ENCODE results near the gene SLC49A4.

The SLC49A4 gene

DNA sequence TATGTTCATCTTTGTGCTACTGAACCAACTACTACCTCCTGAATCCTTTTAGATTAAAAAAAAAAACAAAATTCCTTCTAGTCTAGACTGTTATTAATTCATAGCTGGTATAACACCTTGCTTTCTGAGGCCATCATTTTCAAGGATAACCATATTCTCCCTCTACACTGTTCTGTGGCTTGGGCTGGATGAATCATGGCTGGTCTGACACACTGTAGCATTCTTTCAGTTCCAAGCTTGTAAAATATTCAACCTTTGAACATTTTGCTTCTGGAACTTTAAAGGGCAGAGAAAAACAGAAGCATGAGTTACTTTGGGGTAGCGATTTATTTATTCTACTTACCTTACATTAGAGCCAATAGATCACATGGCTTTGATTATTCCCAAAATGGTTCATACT, 8.8 kb upstream of the SLC49A4 start:
- DNase-seq (ENCODE audit: low spot score) = no peak

DNA sequence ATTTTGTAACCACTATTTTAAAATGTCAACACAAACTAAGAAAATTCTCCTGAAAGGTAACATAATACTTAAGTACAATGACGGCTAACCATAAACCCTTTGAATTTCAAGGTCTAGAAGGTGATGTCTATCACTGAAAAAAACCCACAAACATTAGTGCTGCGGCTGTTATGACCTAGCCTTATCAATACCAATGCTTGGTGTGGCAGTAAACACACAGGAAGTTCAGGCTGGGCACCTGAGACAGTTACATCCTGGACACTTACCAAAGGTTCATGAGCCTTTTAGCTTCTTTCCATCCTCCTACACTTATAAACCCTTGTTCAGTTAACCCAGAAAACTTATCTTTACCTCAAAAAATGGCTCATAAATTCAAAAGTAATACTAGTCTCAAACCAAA, 7.0 kb upstream of the SLC49A4 start:
- DNase-seq (ENCODE audit: low spot score) = no peak

DNA sequence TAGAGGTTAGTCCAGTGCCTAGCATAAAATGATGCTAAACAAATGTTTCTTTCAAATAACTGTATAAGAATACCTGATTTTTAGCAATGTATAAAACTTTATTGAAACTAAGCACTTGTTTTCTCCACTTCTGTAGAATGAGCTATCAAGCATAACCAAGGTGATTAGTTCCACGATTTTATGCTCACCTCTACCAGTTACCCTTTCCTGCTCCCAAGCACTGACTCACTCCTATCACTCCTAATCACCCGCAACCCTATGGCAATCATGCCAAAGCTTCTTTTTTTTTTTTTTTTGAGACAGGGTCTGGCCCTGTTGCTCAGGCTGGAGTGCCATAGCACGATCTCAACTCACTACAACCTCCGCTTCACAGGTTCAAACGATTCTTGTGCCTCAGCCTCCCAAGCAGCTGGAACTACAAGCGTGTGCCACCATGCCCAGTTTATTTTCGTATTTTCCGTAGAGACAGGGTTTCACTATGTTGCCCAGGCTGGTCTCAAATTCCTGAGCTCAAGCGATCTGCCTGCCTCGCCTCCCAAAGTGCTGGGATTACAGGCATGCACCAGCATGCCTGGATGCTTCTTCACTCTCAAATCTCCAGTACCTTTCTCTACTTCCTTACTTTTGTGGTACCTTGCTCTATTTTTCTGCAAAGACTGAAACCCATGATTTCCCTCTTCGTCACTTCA, 5.1 kb upstream of the SLC49A4 start:
- no peak for DNase-seq (ENCODE audit: low spot score)

DNA sequence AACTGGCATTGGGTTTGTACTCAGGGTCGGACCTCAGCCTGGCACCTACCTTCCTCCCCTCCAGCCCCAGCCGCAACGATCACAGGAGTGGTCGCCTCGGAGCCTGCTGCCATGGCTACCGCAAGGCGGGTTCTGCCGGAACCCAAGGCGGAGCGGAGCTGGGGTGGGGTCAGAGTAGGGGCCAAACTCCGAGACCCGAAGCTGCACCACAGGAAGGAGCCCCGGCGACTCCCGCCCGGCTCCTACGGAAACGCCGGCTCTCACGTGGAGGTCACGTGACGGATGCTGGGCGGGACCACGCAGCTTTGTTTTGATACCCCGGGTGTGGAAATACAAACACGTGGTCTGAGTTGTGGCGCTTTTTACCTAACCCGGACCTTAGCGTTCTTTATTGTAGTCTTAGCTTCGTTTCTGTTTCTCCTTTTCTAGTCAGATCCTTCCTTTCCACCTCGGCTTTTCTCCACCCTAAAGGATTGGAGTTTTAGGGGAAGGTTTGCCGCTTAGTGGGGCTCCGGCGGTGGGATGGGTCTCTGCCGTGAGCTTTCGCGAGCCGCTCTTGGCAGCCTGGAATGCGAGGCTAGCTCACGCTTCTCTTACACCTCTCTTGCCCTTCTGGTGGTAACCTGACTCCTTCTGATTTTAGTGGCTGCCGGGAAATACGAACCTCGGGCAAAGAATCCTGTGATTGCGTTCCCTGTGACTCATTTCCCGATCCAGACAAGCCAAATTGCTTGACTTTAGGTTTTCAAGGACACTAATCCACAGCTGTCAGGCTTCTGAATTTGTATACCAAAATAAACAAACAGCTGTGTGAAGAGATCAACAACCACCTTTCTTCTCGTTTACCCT, 1.1 kb upstream of the SLC49A4 start, which contains the start of gene HSPBAP1:
TSS of gene HSPBAP1 (minus strand) at position 264 of the 849 bp plus-strand sequence. CDS start at position 113, 151 bp downstream.
- DNase-seq (ENCODE audit: low spot score) = peak; percentile 93

DNA sequence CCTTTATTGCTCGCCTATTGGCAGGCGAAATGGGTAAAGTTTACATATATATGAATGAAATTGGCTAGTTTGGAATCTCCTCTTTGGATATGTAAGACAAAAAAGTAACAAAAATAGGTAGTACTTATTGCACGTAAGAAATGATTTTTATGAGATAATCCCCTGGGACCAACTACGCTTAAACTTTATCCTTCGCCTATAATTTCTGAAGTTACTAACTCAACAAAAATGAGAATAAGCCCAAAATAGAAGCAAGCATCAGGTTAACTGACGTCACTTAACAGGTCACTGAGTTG, 438 bp upstream of the SLC49A4 start:
- no peak for DNase-seq (ENCODE audit: low spot score)

DNA sequence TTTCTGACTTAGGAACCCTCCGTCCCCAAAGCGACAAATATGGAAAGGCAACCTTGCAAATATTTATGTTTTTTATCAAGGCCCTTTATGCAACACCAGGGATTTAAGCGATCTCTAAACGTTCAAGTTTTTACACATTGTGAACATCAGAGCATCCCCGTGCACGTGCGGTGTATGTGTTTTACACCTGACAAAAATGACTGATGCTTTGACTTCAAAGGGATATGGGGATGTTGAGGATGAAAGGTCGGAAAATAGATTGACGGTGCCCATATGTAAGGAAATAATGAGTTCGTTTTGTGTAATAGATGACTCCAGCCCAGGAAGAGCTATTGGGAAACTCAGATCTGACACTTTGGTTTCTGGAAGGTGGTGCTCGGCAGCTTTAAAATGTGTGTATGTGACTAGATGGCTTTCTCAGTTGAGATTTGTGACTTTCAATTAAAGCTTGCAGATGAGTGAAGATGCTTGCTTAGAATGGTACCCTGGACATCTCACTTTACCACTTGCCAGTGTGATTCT, 866 bp downstream of the SLC49A4 start:
- no peak for DNase-seq (ENCODE audit: low spot score)

DNA sequence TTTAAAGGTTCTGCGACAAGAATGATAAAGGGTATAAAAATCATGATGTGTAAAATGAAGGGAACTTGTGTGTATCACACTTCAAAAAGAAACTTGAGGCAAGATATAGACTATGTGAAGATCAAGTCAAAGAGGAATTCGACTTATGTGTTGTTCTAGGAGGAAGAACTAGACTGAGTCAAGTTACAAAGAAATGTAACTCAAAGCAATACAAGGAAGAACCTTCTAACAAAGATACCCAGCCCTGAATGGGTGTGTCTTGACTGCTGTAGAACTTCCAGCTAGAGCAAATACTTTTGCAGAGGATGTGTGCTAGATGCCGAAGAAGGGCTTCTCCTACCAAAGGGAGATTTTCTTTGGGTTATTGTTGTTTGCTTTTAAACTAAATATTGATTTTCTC, 2.4 kb downstream of the SLC49A4 start:
- DNase-seq (ENCODE audit: low spot score) = no peak

DNA sequence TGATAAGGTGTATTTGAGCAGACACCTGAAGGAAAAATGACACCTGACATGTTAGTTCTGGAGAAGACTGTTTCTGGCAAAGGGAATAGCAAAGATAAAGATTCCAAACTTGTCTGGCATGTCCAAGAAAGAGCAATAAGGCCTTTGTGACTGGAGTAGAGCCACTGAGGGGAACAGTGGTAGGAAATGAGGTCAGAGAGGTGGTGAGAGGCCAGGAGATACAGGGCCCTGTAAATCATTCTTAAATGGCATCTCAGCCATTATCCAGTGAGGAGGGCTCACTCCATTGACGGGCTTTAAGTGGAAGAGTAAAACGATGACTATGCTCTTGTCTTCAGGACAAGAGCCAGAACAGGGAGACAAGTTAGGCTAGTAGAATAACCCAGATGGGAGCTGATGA, 4.5 kb downstream of the SLC49A4 start:
- no peak for DNase-seq (ENCODE audit: low spot score)

DNA sequence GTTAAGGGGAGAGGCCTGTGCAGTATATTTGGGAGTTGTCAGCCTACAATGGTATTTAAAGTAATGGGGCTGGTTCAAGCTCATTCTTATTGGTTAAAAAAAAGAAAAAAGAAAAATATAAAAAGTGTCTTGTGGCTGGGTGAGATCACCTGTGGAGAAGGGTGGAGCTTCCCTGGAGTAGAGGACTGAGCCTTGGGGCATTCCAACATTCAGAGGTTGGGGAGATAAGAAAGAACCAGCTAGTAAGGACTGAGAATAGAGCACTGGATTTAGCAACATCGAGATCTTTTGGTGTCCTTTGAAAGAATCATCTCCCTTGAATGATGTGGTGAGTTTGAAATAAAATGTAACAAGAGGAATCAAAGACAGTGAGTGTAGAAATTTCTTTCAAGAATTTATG, 5.2 kb downstream of the SLC49A4 start:
- DNase-seq (ENCODE audit: low spot score) = no peak

DNA sequence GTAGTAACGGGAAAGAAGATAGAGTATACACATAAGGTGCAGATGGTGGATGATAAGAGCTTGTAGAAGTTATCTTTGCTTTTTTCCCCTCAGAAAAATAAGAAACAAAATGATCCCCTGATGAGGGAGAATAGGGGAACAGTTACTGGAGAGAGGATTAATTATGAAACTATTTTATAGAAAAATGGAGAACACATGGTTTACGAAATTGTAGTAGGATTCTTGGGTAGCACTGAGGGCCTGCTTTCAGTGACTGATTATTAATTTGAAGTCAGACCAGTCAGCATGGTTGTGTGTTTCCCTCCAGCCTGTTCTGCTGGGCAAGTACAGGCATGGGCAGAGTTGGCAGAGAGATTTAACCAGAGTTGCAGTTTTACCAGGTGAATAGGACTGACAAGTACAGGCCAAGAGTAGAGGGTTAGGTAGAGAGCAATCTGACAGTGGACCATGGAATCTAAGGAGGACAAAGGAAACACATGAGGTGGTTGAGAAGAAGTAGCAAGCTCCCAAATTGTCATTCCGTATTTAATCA, 5.9 kb downstream of the SLC49A4 start:
- DNase-seq (ENCODE audit: low spot score) = no peak

DNA sequence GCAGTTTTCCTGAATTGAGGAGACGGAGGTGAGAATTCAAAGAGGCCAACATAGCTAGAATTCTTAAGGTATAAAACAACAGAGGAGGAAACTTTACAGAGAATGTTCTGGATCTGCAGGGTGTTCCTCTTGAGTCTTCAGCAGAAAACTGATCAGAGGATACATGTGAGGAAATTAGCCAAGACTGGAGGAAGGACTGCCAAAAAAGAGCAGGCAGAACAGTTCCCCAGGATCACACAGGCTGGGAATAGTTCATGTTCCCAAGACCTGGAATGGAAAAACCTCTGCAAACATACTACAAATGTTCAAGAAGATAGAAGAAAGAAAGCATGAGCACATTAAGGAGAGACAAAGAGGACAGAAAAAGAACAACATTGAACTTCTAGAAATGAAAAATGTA, 7.5 kb downstream of the SLC49A4 start:
- no peak for DNase-seq (ENCODE audit: low spot score)

DNA sequence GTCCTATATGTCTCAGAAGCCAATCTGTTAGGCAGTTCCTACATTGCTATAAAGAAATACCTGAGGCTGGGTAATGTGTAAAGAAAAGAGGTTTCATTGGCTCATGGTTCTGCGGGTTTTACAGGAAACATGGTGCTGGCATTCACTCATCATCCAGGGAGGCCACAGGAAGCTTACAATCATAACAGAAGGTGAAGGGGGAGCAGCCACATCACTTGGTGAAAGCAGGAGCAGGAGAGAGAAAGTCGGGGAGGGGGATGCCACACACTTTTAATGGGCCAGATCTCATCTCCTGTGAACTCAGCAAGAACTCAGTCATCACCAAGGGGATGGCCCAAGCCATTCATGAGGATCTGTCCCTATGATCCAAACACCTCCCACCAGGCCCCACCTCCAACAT, 9.1 kb downstream of the SLC49A4 start:
- DNase-seq (ENCODE audit: low spot score) = no peak

DNA sequence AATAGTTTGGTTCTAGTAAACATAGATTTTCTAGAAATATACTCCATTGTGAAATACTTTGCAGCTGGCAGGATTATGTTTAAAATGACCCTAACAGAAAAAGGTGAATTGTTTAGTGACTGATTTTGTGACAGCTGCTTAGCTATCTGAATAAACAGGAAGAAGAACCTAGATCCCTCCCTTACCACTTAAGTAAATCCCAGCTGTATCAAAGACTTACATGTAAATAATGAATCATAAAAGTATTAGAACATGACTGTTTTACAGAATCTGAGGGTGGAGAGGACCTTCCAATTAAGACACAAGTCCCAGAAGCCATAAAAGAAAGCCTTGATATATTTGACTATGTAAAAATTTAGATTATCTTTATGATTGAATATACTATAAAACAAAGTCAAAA, 15.9 kb downstream of the SLC49A4 start:
- DNase-seq (ENCODE audit: low spot score) = no peak

DNA sequence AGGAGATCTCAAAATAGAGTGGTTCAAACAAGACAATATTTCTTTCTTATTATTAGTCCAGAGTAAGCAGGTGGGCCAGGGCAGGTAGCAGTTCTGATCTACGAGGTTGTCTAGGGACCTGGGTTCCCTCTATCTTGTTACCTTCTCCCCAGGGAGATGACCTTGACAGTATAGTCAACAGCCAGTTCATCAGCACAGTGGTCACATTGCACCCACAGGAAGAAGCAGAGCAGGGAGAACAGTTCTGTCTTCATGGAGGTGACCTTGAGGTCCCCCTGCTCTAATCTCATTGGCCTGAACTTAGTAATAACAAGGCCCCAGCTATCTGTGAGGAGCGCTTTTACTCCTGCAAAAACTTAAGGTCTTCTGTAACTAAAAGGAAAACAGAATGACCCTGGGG, 21.7 kb downstream of the SLC49A4 start:
- DNase-seq (ENCODE audit: low spot score) = no peak

DNA sequence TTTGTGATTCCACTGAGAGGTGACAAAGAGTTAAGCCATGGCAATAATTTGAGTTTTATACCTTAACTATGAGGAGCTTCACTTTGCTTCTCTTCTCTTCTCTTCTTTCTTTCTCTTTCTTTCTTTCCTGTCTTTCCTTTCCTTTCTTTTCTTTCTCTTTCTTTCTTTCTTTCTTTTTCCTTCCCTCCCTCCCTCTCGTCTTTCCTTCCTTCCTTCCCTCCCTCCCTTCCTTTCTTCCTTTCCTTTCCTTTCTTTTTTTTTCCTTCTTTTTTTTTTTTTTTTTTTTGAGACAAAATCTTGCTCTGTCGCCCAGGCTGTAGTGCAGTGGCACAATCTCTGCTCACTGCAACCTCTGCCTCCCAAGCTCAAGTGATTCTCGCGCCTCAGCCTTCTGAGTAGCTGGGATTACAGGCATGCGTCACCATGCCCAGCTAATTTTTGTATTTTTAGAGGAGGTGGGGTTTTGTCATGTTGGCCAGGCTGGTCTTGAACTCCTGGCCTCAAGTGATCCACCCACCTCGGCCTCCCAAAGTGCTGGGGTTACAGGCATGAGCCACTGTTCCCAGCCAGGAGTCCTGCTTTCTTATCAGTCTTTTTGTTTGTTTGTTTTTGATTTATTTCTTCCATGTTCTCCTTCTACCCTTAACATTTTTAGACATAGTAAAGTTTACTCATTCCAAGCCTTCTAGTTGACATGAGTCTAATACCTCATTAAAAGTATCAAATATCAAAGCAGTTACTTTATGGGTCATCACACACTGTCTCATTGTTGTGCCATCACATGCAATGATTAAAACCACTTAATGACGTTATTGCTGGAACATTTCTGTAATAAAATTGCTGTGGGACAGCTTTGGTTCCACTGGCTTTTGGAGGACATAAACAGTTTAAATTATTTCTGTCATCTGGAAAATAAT, 29.9 kb downstream of the SLC49A4 start:
- no peak for DNase-seq (ENCODE audit: low spot score)

DNA sequence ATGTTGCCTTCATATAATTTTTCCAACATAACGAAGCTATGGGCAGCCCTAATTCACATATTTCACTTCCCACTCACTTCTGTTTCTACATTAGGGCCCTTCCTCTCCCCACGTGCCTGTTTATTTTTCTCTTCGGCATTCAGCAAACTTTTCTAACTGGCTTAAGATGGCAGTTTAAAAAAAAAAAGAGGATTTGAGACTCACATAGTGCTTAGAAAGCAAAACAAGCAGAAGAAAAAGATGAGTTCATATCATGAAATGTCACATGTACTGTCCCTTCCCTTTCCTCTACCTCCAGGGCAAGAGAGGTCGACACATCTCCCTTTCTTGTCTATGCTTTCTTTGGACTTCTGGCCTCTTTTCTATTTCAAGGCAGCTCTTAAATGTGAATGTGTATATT, 30.6 kb downstream of the SLC49A4 start:
- no peak for DNase-seq (ENCODE audit: low spot score)

DNA sequence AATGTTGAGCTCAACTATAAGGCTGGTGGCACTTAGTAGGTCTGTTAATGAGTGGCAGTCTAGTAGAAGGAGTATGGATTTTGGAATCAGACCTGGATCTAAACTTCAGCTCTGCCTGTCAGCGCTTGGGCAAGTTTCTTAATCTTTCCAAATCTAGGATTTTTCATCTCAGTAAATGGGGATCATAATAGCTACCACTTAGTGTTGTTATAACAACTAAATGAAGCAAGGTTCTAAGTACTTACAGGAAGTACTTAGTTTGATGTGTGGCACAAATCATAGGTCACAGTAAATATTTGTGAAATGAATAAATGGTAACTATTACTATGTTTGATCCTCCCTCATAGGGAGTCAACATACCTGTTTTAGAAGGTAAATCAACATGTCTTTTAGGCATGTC, 31.4 kb downstream of the SLC49A4 start:
- no peak for DNase-seq (ENCODE audit: low spot score)

DNA sequence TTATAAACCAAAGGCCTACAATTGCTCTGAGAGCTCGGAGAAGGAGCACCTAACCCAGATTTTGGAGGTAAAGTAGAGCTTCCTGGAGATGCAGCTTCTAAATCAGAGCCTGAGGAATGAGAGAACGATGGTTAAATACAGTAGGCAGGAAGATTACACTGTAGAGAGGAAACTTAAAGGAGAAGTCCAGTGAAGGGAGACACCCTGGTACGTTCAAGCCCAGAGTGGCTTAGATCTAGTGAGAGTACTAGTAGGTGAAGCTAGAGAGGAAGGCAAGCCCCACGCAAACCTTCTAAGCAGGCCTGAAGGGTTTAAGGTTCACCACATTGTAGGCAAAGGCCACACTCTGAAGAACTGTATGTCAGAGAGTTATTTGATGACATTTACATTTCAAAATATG, 33.4 kb downstream of the SLC49A4 start:
- no peak for DNase-seq (ENCODE audit: low spot score)

DNA sequence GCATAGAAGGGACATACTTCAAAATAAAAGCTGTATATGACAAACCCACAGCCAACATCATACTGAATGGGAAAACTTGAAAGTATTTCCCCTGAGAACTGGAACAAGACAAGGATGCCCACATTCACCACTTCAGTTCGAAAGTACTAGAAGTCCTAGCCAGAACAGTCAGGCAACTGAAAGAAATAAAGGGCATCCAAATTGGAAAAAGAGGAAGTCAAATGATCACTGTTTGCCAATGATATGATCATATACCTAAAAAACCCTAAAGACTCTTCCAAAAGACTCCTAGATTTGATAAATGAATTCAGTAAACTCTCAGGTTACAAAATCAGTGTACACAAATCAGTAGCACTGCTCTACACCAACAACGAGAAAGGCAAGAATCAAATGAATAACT, 40.7 kb downstream of the SLC49A4 start:
- no peak for DNase-seq (ENCODE audit: low spot score)

DNA sequence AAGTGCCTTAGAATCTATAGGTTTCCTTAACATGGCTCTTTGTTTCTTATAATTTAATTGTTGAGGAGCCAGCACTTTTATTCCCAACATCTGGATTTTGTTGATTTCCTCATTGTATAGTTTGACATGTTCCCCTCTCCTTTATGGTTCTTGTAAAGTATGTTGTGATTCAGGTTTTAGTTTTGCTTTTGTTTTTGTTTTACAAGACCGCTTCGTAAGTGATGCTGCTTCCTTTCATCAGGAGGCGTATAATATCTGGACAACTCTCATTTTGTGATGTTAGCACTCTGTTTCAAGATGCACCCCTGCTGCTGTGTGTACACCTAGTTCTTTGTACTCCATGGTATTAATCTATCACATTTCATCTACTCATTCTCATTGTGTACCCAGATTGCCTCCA, 48.7 kb downstream of the SLC49A4 start:
- no peak for DNase-seq (ENCODE audit: low spot score)

DNA sequence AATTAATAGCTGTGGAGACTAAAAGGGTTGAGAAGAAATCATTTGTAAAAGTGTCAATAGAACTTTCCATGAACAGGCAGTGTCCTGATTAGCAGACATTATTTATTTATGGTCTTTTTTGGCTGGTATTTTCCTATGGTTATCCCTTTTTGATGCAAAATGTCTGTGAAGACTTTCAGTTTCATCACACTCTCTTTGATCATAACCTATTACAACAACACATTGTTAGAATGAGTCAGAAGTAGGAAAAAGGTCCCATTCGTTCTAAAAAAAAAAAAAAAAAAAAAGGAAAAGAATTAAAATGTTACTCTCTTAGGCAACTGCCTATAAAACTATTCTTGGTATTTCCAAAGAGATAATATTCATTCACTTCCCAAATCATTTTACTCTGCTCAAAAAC, 62.1 kb downstream of the SLC49A4 start:
- no peak for DNase-seq (ENCODE audit: low spot score)

DNA sequence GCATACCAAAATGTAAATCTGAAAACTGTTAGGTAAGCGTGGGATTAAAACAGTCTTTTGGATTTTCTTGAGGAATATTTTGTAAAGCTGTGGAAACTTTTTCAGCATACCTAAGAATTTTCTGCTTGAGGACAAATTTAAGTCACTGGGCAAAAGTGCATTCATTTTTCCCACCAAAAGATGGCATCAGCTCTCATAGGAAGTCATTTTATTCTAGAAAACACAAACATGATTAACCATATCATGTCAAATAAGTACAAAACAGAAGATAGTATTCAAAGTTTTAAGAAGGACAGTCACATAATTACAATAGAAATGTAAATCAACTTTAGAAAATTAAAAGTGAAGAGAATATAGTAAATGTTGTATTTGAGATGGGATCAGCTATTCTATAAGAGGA, 63.5 kb downstream of the SLC49A4 start:
- DNase-seq (ENCODE audit: low spot score) = no peak

Data from hematopoietic multipotent progenitor cell treated with erythropoietin and hydrocortisone succinate and interleukin-3 and kit ligand, for 17 days (in vitro differentiated cells).